ENCODE data around the gene FBXO40.

GRCh38 chr3:121567649-121568048 is 25.5 kb upstream of the FBXO40 start, which contains the start of gene ARGFX:
- no peak for TF ChIP-seq CTCF (IDR thresholded peaks at IDR 0.05)
- no peak for TF ChIP-seq ZFX (IDR thresholded peaks at IDR 0.05; ENCODE audit: borderline replicate concordance)

Measured in 22Rv1 (cell line).